ENCODE results near the gene KBTBD2.
"Not testable (repeated sequence)": the region's sequence is repeated elsewhere in the genome, so short reads cannot be mapped to it uniquely, and the experiment has no call there.

Gene KBTBD2

DNA sequence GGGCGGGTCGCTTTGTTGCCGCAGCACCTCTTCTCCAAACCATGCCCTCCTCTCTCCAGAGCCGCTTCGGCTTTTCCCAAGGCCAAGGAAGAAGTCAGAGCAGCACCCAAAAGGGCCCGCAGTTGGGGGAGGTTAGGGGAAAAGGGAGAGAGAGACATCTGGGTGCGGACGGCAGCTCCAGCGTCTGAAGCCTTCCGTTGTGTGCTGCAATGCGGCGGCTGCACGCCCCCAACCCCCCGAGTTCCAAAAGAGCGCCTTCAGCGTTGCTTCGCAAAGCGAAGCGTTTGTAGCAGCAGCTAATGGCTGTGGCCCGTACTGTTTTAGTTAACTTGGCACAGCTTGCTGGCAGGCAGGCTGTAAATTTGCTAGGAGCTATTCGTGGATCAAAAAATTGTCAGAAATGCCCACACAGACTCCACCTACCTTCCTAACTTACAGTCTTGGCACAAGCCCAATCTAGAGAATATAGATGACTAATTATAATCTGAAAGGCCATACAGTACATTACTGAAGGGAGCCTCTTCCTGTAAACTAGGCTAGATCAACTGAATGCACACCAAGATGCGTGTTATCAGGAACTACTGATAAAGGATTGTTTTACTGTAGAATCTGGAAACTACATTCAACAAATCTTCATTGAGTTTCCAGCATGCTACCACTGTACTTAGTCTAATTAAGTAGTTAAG lies 1.1 kb upstream of the KBTBD2 start:
- DNase-seq: peak; percentile 68

DNA sequence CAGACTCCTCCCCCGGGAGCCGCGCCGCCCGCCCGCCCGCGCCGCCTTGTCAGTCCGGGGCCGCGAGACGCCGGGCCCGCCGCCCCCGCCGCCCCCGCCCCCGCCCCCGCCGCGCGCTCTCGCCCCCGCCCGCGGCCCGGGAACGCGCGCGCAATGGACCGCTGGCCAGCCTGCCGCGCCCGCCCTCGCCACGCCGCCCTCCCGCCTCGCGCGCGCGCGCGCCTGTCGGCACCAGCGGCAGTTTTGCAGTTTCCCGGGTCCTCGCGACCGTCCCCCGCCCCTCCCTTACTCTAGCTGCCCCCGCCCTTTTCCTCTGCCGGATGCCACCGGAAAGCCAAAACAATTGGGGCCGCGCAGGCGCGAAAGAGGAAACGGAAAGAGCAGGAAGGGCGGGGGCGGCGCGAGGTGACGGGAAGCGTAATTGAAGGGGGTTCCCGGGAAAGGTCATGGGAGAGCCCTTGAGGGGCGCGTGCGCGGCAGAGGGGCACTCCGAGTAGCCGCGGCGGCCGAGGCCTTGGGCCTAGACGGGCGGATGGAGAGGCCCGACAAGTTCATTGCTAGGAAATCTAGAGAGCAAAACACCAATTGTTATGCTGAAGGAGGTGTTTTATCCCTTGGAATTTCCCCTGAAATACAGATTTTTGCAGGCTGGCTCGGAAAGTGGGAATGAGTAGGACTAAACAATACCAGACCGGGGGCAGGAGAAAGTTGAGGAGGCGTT lies 400 bp upstream of the KBTBD2 start:
- DNase-seq: peak; percentile 98

DNA sequence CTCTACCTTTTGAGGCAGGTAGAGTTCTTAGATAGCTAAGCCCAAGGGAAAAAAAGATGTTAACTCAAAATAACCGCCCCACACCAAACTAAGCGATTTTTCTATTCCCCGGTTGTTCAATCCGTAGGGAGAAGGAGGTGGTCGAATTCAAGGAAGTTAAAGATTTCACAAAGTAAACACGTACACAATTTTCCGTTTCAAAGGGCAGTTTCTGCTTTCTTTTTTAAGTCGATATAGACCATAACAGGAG lies 842 bp downstream of the KBTBD2 start:
- DNase-seq: no peak

DNA sequence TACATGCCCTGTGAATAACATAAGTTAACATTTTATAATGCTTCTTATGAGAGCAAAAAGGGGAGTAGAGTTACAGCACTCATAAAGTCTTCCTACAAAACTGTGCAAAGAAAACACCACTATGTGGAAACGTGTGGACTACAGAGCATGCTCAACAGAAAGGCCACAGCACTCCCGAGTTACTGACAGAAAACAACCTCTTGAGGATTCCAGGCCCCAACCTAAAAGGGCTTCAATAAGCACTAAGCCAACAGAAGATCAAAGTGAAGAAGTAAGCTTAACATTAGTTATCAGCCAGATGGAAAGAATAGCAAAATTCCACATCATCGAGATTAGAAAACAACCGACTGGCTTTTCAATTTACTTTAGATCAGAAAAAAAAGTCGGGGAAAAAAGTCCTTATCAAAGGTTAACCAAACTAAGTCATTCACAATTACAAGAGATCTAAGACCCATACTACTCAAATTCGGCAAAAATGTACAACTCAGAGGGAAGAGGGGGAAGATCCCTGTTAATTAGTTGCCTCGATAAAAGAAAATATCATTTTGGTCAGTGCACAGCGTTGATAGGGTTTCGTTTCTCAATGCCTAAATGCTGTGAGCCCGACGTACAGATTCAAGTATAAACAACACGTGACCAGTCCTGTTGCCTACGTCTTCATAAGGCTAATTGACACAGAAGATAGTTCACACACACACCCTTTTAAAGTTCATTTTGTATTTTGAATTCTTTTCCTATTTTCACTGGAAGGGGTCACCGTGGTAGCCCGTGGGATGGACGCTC lies 1.4 kb downstream of the KBTBD2 start:
- peak; percentile 64 for DNase-seq

DNA sequence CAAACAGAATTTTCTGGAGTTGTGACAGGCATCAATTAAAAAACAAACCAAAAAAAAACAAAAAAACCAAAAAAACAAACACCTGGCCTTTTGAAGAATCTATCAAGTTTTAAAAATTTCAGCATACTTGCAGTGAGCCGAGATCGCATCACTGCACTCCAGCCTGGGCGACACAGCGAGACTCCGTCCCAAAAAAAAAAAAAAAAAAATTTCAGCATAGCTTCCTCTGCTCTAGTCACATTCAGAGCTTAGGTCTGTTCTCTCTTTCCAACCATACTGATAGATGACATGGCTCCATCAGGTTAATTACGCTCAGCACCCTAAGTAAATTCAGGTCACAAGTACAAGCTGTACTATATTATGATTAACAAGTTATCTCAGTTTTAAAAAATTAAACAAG lies 3.1 kb downstream of the KBTBD2 start:
- no peak for DNase-seq

DNA sequence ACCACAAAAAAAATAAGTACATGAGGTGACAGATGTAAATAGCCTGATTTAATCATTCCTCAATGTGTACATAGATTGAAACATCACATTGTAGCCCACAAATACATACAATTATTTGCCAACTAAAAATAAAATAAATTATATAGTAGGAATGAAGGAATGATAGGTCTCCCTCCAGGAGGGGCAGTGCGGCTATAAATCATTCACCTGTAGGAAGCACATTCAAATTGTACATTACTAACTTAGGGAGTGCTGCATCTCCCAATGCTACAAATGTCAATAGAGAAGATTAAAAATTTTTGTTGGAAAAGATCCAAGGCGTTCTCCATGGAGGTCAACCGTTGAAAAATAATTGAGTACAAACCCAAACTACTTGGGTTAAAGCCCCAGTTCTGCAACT lies 4.2 kb downstream of the KBTBD2 start:
- no peak for DNase-seq

DNA sequence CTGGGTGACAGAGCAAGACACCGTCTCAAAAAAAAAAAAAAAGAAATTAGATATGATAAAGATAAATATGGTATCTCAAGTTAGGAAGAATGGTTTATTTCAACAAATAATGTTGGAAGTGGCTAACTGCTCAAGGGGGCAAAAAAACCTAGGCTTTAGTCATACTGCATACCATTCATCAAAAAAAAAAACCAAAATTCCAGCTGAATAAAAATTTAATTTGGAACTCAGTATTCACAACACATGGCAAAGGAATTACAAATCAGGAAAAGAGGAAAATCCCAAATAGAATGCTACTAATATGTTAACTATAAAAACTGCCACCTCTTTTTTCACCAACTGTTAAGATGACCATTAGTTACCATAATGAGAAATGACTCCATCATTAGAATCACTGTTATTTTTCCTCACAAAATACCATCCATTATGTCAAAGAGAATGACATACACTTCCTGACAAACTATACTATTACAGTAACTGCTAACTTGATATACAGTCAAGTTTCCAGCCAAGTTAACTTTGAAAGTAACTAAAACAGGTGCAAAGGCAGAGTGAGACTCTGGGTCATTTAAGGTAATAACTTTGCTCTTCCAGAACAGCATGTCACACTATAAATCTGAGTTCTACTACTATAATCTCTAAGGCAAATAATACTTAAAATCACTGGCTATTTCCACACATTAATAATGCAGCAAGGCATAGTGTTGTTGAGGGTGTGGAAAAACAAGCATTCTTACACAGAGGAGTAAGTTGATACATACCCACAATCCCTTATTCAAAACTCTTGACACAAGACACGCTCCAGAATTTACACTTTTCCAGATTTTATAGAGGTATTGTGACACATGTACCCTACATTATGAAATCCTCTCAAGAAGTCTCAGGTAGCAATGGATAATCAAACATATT lies 10.2 kb downstream of the KBTBD2 start:
- DNase-seq: no peak

DNA sequence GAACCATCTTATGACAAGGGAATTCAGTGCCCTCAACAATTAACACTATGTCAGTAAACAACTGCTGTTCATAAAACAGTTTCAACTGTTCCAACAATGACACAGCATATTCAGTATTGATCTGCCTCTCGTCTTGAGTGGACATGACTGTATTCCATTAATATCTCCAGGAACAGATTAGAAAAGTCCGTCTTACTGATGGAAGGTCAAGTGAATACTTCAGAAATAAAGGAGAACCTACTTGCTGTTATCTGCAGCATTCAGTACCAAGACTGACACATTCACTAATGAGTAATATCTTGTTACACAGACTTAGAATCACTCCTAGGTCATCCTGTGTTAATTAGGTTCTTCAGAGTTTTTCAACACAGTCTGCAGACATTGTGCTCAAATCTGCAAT lies 12.1 kb downstream of the KBTBD2 start:
- peak; percentile 10 for DNase-seq

DNA sequence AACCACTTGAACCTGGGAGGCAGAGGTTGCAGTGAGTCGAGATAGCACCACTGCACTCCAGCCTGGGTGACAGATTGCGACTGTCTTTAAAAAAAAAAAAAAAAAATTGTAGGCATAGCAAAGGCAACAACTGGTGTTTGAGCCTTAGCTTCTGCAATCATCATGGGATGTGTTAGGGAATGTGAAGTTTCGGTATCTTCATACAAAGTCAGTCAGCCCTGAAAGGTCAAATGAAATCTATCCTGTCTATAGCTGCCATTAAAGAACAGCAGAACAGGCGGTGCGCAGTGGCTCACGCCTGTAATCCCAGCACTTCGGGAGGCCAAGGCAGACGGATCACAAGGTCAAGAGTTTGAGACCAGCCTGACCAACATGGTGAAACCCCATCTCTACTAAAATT lies 13.5 kb downstream of the KBTBD2 start:
- DNase-seq: not testable (repeated sequence)

DNA sequence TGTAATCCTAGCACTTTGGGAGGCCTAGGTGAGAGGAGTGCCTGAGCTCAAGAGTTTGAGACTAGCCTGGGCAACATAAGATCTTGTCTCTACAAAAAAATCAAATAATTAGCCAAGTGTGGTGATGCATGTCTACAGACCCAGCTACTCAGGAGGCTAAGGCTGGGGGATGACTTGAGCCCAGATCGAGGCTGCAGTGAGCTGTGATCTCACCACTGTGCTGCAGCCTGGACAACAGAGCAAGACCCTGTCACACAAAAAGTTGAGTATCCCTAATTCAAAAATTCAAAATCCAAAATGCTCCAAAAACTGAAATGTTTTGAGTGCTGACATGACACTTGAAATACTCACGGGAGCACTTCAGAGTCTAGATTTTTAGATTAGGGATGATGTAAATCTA lies 19.1 kb downstream of the KBTBD2 start:
- no peak for DNase-seq

DNA sequence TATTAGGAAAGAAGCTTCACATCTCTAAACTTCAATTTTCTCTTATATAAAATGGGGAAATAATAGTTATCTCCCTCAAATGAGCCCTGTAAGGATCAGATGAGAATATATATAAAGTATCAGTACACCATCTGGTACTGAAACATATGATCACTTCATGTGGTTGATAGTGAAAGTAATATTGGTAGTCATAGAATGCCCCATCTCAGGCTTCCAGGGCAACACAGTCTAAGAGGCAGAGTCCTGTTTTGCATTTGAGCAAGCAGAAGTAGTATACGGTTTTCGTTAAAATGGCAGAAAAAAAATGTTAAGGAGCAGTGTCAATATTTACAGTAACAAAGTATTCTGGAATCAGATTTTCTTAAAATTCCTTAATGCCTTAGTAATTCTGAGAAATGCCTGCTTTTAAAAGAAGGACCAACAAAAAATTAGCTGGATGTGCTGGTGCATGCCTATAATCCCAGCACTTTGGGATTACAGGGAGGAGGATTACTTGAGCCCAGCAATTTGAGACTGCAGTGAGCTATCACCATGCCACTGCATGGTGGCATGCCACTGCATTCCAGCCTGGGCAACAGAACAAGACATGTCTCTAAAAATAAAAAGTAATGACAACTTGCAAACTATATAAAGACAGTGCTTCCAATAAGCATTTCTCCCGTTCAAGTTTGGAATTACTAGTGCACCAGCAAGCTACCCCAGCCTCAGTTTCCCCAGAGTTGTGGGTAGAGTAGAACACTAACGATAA lies 19.8 kb downstream of the KBTBD2 start:
- peak; percentile 28 for DNase-seq

DNA sequence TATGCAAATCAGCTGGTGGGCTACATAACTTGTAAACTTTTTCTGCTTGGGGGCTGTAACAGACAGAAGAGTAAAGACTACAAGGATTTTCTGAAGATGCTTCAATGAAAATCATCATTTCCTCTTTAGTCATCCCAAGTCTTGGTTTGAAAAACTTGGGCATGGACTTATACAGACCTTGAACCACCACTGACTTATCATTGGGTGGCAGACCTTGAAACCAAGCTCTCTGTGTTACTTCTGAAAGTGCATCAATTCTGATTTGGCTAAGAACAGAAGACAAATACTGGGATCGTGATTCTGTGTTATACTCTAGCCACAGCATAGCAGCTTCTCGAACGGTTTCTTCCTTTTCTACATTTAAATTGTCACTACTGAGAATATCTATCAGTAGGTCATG lies 21.3 kb downstream of the KBTBD2 start:
- DNase-seq: peak; percentile 44

DNA sequence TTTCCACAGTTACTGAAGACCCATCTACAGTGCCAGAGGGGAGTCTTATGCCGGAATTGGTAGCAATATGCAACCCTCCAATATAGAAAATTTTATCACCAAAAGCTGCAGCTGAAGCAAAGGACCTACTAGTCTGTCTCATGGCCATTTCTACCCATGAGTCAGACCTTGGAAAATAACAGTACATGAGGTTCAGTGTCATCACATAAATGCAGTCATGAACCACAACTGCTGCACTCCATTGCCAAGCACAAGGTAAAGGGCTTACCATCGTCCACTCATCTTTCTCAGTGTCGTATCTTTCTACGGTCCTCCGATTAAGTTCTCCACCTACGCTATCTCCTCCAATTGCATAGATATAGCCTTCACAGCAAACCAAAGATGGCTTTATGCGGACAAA lies 21.8 kb downstream of the KBTBD2 start:
- DNase-seq: no peak

DNA sequence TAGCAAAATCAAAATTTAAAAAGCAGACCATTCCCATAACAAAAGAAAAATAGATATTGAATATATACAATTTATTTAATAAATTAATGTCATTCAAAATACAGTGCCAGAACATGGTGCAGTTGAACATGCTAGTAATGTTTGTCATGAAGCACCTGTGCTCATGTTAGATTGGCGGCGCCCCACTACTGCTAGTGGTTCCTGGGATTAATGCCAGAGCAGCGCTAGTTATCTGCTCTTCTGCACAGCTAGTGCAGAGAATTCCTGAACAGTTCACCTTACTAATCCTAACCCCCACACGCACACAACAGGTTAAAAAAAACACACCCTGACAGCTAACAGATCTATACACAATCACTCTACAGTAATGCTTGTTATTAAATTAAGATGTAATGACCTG lies 23.4 kb downstream of the KBTBD2 start:
- no peak for DNase-seq

DNA sequence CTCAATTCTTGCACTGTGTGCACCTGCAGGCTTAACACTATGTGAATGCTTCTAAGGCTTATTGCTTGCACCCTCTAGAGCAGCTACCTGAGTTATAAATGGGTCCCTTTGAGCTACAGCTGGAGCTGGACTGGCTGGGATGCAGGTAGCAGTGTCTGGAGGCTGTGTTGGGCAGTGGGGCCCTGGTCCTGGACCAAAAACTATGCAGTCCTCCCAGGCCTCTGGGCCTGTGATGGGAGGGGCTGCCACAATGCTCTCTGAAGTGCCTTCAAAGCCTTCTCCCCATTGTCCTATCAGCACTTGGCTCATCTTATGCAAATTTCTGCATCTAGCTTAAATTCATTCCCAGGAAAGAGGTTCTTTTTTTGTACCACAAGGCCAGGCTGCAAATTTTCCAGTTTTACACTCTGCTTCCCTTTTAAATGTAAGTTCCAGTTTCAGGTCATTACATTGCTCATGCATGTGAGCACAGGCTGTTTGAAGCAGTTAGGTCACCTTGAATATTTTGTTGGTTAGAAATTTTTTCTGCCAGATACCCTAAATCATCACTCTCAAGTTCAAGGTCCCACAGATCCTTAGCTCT lies 26.0 kb downstream of the KBTBD2 start:
- DNase-seq: no peak

DNA sequence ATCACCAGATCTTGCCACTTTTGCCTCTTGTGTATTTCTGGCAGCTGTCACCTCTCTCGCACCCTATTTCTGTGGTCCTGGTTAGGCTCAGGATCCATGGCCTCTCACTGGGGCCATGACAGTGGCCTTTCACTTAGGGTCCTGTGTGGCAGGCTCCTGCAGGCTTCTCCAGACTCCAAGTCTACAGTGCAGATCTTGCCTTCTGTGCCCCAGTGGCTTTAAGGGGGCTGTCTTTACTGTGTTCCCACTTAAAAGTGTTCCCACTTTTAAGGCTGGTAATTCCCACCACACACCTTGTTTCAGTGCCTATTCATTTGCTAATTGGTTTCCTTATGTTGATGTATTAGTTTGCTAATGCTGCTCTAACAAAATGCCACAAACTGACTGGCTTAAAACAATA lies 27.7 kb downstream of the KBTBD2 start:
- not testable (repeated sequence) for DNase-seq

DNA sequence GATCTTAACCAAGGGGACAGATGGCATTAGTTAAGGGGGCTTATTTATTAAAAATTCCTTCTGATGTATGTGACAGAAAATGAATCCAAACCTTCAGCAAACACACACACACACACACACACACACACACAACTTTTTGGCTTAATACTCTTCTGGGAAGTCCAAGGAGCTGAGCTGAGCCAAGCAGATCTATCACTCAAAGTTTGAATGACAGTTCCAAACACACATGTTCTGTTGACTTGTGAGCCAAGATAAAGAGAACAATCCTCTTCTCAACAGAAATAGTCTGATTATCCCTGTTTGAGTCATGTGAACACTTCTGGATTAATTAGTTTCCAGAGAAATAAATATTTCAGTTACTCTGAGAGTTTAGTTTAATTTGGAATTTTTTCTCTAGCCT lies 31.5 kb downstream of the KBTBD2 start:
- DNase-seq: no peak

DNA sequence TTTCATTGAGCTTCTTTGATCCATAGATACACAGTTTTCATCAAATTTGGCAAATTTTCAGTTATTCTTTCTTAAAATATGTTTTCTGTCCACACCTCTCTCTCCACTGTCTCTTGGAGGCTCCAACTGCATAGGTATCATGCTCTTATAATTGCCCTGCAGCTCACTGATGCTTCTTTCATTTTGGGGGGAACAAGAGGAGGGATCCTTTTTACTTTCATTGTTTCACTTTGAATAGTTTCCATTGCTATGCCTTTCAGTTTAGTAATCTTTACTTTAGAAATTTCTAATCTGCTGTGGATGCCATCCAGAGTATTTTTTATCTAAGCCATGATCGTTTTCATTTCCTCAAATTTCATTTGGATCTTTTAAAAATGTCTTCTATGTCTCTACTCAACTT lies 32.9 kb downstream of the KBTBD2 start:
- peak; percentile 17 for DNase-seq

DNA sequence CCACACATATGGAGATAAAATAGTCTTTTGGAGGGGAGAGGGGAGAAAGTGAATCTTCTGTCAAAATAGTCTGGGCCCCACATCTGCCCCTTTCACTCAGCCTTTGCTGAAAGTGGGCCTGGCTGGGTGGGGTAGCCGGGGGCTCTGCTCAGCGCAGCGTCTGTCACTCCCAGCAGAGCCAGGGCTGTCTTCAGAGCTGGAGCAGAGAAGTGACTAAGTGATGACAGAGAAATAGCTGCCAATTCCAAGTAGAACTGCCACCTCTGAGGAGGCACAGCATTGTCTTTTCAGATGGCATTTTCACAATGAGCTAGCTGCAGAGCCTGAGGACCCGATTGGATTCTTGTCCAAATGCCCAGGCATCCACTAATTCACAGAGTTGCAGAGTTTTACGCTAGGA lies 34.5 kb downstream of the KBTBD2 start:
- not testable (repeated sequence) for DNase-seq

DNA sequence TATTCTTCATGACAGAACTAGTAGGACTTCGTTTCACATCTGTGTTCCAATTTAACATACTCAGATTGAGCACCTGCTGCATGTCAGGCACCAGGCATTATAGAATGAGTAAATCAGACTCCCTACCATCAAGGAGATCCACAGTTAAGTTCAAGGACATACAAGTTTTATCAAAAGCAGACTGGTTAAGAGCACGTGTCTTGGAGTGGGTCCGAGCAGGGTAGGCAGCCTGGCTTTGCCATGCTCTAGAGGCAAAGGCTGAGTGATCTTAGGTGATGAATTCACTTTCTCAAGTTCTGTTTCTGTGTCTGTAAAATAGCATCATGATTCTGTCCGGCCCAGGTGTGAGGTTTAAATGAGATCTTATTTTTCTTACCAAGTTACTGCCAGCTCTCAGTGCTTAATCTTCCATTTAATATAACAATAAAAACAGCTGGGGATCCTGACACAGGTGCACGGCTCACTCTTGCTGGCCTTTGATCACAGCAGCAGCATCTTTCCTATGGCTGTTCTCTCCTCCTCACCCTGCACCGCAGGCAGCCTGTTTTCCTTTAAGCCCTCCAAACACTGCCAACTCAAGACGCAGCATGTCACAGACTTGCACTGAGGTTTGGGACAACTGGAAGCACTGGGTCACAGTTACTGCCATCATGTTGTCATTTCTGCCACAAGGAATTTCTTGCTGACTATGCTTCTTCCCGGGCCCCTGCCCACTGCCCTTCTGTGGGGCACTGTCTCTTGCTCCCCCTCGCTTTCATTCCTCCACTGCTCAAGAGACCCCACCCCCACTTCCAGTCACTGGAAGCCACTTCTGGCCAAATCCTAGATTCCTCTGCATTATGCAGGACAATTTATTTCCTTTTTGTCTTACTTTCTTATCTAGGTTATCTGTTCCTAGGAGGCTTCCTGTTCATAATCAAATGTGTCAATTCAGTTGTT lies 35.5 kb downstream of the KBTBD2 start:
- not testable (repeated sequence) for DNase-seq

DNA sequence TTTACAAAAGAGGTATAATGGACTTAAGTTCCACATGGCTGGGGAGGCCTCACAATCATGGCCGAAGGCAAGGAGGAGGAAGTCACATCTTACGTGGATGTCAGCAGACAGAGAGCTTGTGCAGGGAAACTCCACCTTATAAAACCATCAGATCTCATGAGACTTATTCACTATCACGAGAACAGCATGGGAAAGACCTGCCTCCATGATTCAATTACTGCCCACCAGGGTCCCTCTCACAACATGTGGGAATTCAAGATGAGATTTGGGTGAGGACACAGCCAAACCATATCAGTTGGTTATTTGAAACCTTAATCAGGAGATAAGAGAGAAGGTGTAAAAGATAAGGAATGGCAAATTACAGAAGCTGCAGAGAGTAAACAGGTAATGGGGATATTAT lies 40.9 kb downstream of the KBTBD2 start:
- not testable (repeated sequence) for DNase-seq
